ENCODE data around the gene CXCL16.

The CXCL16 gene

GRCh38 chr17:4785311-4786105 is 45.8 kb upstream of the CXCL16 start:
- DNase-seq: no peak
- Mint-ChIP-seq H3K4me3 (no peak overlapping the region), H3K36me3 (ENCODE audit: low read depth) (no peaks in the 10 kb centered on the region), H3K4me1 (peaks cover 36% of the 10 kb centered on the region), H3K9me3 (no peaks in the 10 kb centered on the region), H3K27me3 (ENCODE audit: low read depth, poor library complexity) (peaks cover 35% of the 10 kb centered on the region), H3K27ac (no peak overlapping the region)
- TF ChIP-seq CTCF (IDR thresholded peaks at IDR 0.05): no peak

- no peak for DNase-seq
- H3K27ac Mint-ChIP-seq: no peak overlapping the region
- no peak for TF ChIP-seq CTCF (IDR thresholded peaks at IDR 0.05)
- peaks cover 23% of the 10 kb centered on the region for H3K4me1 Mint-ChIP-seq
- no peaks in the 10 kb centered on the region for H3K36me3 Mint-ChIP-seq (ENCODE audit: low read depth)
- no peak overlapping the region for H3K4me3 Mint-ChIP-seq
- no peaks in the 10 kb centered on the region for H3K9me3 Mint-ChIP-seq
- H3K27me3 Mint-ChIP-seq (ENCODE audit: low read depth, poor library complexity): peaks cover 46% of the 10 kb centered on the region
Observed at GRCh38 chr17:4782652-4783051, 42.9 kb upstream of the CXCL16 start.

GRCh38 chr17:4780325-4780955 is 40.7 kb upstream of the CXCL16 start:
- Mint-ChIP-seq H3K36me3 (ENCODE audit: low read depth) (no peaks in the 10 kb centered on the region), H3K27ac (no peak overlapping the region)

GRCh38 chr17:4777969-4778760 is 38.4 kb upstream of the CXCL16 start:
- H3K4me3 Mint-ChIP-seq: no peak overlapping the region
- H3K27me3 Mint-ChIP-seq (ENCODE audit: low read depth, poor library complexity): peaks cover 61% of the 10 kb centered on the region

More at GRCh38 chr17:4780325-4780955, 40.7 kb upstream of the CXCL16 start:
- Mint-ChIP-seq H3K9me3 (no peaks in the 10 kb centered on the region), H3K4me1 (peaks cover 5% of the 10 kb centered on the region), H3K27me3 (ENCODE audit: low read depth, poor library complexity) (peaks cover 49% of the 10 kb centered on the region), H3K4me3 (no peak overlapping the region)
- TF ChIP-seq CTCF (IDR thresholded peaks at IDR 0.05): no peak
- no peak for DNase-seq

GRCh38 chr17:4772235-4772613 is 32.5 kb upstream of the CXCL16 start:
- DNase-seq: no peak
- Mint-ChIP-seq H3K4me3 (no peak overlapping the region), H3K36me3 (ENCODE audit: low read depth) (no peaks in the 10 kb centered on the region), H3K27ac (no peak overlapping the region), H3K4me1 (peaks cover 4% of the 10 kb centered on the region), H3K9me3 (no peaks in the 10 kb centered on the region), H3K27me3 (ENCODE audit: low read depth, poor library complexity) (peaks cover 38% of the 10 kb centered on the region)
- no peak for TF ChIP-seq CTCF (IDR thresholded peaks at IDR 0.05)

More at GRCh38 chr17:4777969-4778760, 38.4 kb upstream of the CXCL16 start:
- TF ChIP-seq CTCF (IDR thresholded peaks at IDR 0.05): no peak
- H3K27ac Mint-ChIP-seq: no peak overlapping the region
- H3K4me1 Mint-ChIP-seq: peaks cover 9% of the 10 kb centered on the region
- DNase-seq: no peak
- H3K36me3 Mint-ChIP-seq (ENCODE audit: low read depth): no peaks in the 10 kb centered on the region
- no peaks in the 10 kb centered on the region for H3K9me3 Mint-ChIP-seq

Data from nephron progenitor cell (in vitro differentiated cells).